Testis (tissue), 2 donors: ENCODE results near the gene INSR.

Source experiments
- CTCF ChIP-seq, 3 experiments: fragments of 450-650 bp in 2 of 3; fragments of 200-600 bp in 1 of 3; sonication (generic) in 1 of 3; IDR thresholded peaks; one replicate each; pipeline ENCODE4 v1.5.1; 2016 to 2019; ENCODE audit warnings: antibody characterized with exemption in 3 of 3, mild to moderate bottlenecking in 2 of 3, moderate library complexity in 1 of 3
- POLR2A ChIP-seq: fragments of 450-650 bp; IDR thresholded peaks from one replicate; pipeline ENCODE4 v1.6.1; 2017; ENCODE audit warnings: antibody characterized with exemption, mild to moderate bottlenecking, moderate library complexity

- TF ChIP-seq CTCF (IDR thresholded peaks at IDR 0.05) (no peak), POLR2A (no peak)
Observed at GRCh38 chr19:7311911-7312310, 17.7 kb upstream of the INSR start.
